H1 (cell line): Measurements from ENCODE around the gene MAPT. TPM values are rescaled to one million over a fixed set of nuclear protein-coding genes. Genes with fewer than 3 reads are reported as not detected.

ENCODE experiments used
- CTCF ChIP-seq, 3 experiments: IDR thresholded peaks; 1 replicate in 2 of 3; 2 replicates in 1 of 3; pipeline versions ENCODE4 v1.5.1 to v1.6.1; 2011; ENCODE audit warnings: low read length in 3 of 3, mild to moderate bottlenecking in 3 of 3, inconsistent platforms in 2 of 3, low read depth in 1 of 3, moderate library complexity in 1 of 3; ENCODE audit not compliant: insufficient read depth in 1 of 3; ENCODE audit errors: control extremely low read depth in 1 of 3
- FOSL1 ChIP-seq: IDR thresholded peaks from 2 replicates; pipeline ENCODE4 v1.6.1; 2011; ENCODE audit warnings: mild to moderate bottlenecking, low read depth, low read length, moderate library complexity; ENCODE audit not compliant: insufficient read depth
- RAD21 ChIP-seq, 2 experiments: IDR thresholded peaks in 1 of 2; conservative IDR thresholded peaks in 1 of 2; 2 replicates each; pipeline ENCODE4 v1.6.1; 2011; ENCODE audit warnings: low read depth in 2 of 2, low read length in 2 of 2, improper control_type of control experiment in 1 of 2, inconsistent platforms in 1 of 2, mild to moderate bottlenecking in 1 of 2, moderate library complexity in 1 of 2
- SP1 ChIP-seq: IDR thresholded peaks from 2 replicates; pipeline ENCODE4 v1.6.1; 2011; ENCODE audit warnings: low read depth, low read length
- TAF7 ChIP-seq: optimal IDR thresholded peaks from 2 replicates; pipeline ENCODE3; 2011; ENCODE audit warnings: low read depth, mild to moderate bottlenecking, inconsistent platforms, low read length, moderate library complexity, borderline replicate concordance
- TBP ChIP-seq: IDR thresholded peaks from 2 replicates; pipeline ENCODE4 v1.6.1; 2011; ENCODE audit warnings: low read depth, low read length, improper control_type of control experiment
- TCF12 ChIP-seq: IDR thresholded peaks from 2 replicates; pipeline ENCODE4 v1.6.1; 2011; ENCODE audit warnings: low read depth, mild to moderate bottlenecking, low read length
- polyA plus RNA-seq, 7 experiments: library from polyadenylated mRNA; depleted of rRNA in 3 of 7; stranded (reverse) in 5 of 7; unstranded in 2 of 7; fragments of >200 nt in 5 of 7; fragments of 200-250 nt in 2 of 7; gene quantifications; 1 replicate in 5 of 7; 2 replicates in 1 of 7; 4 replicates in 1 of 7; pipeline versions ENCODE4 v1.2.1 to v1.2.3, GENCODE V29; 2011 to 2013; ENCODE audit warnings: missing spikeins in 2 of 7, mixed read lengths in 2 of 7
- total RNA-seq: library from RNA; stranded (reverse); fragmentation: NEBNext Ultra II Directional; extraction: Animal tissue kit (Norgen Biotek cat#: 25700); gene quantifications from 2 replicates; pipeline ENCODE4 v1.2.1, GENCODE V29; 2021

Gene MAPT
- total and polyA plus RNA-seq, 2 of the 8 experiments (the other 6 are each of a cell fraction or from before 2014, with no cell fraction given), result 0.54 to 1.7 TPM

DNA sequence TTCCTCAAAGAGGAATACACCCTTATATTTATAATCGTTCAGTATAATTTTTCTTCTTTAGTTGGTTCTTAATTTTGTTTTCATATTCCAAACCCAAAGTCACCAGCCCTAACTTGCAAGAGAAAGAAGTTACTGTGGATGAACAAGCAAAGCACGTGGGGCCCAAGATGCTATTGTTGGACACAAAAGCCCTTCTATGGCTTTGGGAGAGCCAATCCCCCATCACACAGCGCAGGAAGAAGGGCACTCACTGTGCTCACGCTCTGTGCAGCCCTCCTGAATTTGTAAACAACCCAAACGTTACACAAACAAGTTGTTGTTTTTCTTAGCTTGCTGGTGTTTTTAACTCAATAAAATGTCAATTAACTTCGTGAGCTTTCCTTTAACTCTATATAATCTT is 27.2 kb upstream of the MAPT start (continued):
- TF ChIP-seq TAF7 (no peak), TBP (no peak), FOSL1 (no peak), RAD21 (IDR thresholded peaks at IDR 0.05 in 1 of 2, conservative IDR thresholded peaks at IDR 0.05 in 1 of 2; ENCODE audit: low read depth in 2 of 2, low read length in 2 of 2) (no peak), SP1 (no peak), TCF12 (no peak), CTCF (IDR thresholded peaks at IDR 0.05; ENCODE audit: control extremely low read depth in 1 of 3, insufficient read depth in 1 of 3, low read depth in 1 of 3, low read length in 3 of 3) (no peak)
